ENCODE data around the gene TSPAN2.

- TF ChIP-seq CTCF (conservative IDR thresholded peaks at IDR 0.05; ENCODE audit: low read length) (no peak), EZH2phosphoT487 (IDR thresholded peaks at IDR 0.05; ENCODE audit: borderline replicate concordance, low read depth, low read length) (no peak)
These were observed 30.0 kb downstream of the TSPAN2 start for GRCh38 chr1:115059316-115059715.

All from OCI-LY7 (cell line).